C4-2B (cell line): Measurements from ENCODE around the gene PPP2R5C.

Experiments
- ZFX ChIP-seq: fragments of 450-650 bp; IDR thresholded peaks from 2 replicates; pipeline ENCODE4 v1.6.1; 2017
- TF ChIP-seq, protein P1 (sequence below): fragments of 450-650 bp; conservative IDR thresholded peaks from 2 replicates; pipeline ENCODE4 v1.5.1; 2017; ENCODE audit warnings: mild to moderate bottlenecking

DNA sequence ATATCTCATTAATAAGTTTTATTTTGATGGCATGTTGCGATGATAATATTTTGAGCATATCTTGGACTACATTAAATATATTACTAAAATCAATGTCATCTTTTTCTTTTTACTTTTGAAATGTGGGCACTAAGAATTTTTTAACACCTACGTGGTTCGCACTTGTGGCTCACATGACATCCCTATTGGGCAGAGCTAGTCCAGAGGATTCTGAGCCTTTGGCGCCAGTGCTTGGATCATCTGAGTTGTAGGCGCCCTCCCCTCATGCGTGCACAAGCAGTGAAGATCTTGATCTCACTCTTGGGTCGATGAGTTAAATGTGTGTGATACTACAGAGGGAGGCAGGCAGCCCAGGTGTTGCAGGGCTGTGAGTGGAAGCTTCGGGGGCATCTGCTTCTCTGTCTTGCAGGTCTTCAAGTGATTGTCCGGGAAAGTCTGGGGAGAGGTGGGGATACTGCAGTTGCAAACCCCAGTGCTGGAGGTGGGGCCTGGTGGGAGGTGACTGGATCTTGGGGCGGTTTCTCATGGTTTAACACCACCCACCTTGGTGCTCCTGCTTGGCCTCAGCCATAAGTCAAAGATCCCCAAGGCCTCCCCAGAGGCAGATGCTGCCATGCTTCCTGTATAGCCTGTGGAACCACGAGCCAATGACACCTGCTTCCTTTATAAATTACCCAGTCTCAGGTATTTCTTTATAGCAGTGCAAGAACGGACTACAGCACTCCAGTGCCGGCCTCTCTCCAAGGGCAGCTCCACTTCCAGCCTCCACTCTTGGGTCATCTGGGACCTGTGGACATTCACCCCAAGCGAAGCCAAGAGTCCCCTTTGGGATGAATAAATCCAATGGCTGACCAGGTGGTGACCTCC is 46.1 kb upstream of the PPP2R5C start:
- TF ChIP-seq, protein P1, sequence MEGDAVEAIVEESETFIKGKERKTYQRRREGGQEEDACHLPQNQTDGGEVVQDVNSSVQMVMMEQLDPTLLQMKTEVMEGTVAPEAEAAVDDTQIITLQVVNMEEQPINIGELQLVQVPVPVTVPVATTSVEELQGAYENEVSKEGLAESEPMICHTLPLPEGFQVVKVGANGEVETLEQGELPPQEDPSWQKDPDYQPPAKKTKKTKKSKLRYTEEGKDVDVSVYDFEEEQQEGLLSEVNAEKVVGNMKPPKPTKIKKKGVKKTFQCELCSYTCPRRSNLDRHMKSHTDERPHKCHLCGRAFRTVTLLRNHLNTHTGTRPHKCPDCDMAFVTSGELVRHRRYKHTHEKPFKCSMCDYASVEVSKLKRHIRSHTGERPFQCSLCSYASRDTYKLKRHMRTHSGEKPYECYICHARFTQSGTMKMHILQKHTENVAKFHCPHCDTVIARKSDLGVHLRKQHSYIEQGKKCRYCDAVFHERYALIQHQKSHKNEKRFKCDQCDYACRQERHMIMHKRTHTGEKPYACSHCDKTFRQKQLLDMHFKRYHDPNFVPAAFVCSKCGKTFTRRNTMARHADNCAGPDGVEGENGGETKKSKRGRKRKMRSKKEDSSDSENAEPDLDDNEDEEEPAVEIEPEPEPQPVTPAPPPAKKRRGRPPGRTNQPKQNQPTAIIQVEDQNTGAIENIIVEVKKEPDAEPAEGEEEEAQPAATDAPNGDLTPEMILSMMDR = no peak
- no peak for TF ChIP-seq ZFX
